Endodermal cell (in vitro differentiated cells): Measurements from ENCODE around the gene EMC9. TPM values are rescaled to one million over a fixed set of nuclear protein-coding genes. Genes with fewer than 3 reads are reported as not detected.

Experiments
- DNase-seq: peaks from one replicate; pipeline ENCODE4 v3.0.0-alpha.2; 2017
- H3K27ac ChIP-seq: 2 replicates; pipeline ENCODE4 v1.5.1; 2013; ENCODE audit warnings: mild to moderate bottlenecking, low read depth, low read length, moderate library complexity
- H3K27me3 ChIP-seq: 2 replicates; pipeline ENCODE4 v1.6.1; 2013; ENCODE audit warnings: mild to moderate bottlenecking, low read length, moderate library complexity; ENCODE audit not compliant: insufficient read depth, control insufficient read depth, poor library complexity, severe bottlenecking
- H3K36me3 ChIP-seq: 2 replicates; pipeline ENCODE4 v1.7.0; 2013; ENCODE audit warnings: mild to moderate bottlenecking, low read length, moderate library complexity; ENCODE audit not compliant: control insufficient read depth, insufficient read depth
- H3K4me1 ChIP-seq: one replicate; pipeline ENCODE4 v1.7.0; 2013; ENCODE audit warnings: low read length; ENCODE audit not compliant: control insufficient read depth, insufficient read depth
- H3K4me3 ChIP-seq: 2 replicates; pipeline ENCODE4 v1.5.1; 2013; ENCODE audit warnings: mild to moderate bottlenecking, low read length, moderate library complexity
- H3K9ac ChIP-seq: 2 replicates; pipeline ENCODE4 v1.6.1; 2013; ENCODE audit warnings: mild to moderate bottlenecking, low read length, moderate library complexity; ENCODE audit not compliant: poor library complexity, severe bottlenecking; ENCODE audit errors: extremely low read depth
- H3K9me3 ChIP-seq: 2 replicates; pipeline ENCODE4 v1.6.1; 2013; ENCODE audit warnings: mild to moderate bottlenecking, low read length, moderate library complexity; ENCODE audit not compliant: control insufficient read depth
- H3K27ac Mint-ChIP-seq: 2 replicates; pipeline ENCODE4 v1.8.0; 2020; ENCODE audit warnings: mixed read lengths
- H3K27me3 Mint-ChIP-seq: 2 replicates; pipeline ENCODE4 v1.8.0; 2021; ENCODE audit warnings: mild to moderate bottlenecking, mixed read lengths; ENCODE audit not compliant: insufficient read depth
- H3K36me3 Mint-ChIP-seq: 2 replicates; pipeline ENCODE4 v1.8.0; 2020; ENCODE audit warnings: low read depth, mixed read lengths
- H3K4me1 Mint-ChIP-seq: 2 replicates; pipeline ENCODE4 v1.8.0; 2020; ENCODE audit warnings: mixed read lengths
- H3K4me3 Mint-ChIP-seq: 2 replicates; pipeline ENCODE4 v1.8.0; 2020; ENCODE audit warnings: mild to moderate bottlenecking, moderate library complexity, mixed read lengths
- H3K9me3 Mint-ChIP-seq: 2 replicates; pipeline ENCODE4 v1.8.0; 2020; ENCODE audit warnings: mild to moderate bottlenecking, mixed read lengths
- whole genome bisulfite sequencing, 2 experiments: methylation state at CpG; one replicate each; pipeline versions ENCODE4 v1.1.5 to v1.1.7; 2013; ENCODE audit warnings: missing lambda C conversion rate in 2 of 2, mixed read lengths in 1 of 2; ENCODE audit not compliant: insufficient coverage in 1 of 2, insufficient read length in 1 of 2; 5-methylcytosine and 5-hydroxymethylcytosine counted together
- total RNA-seq, 2 donors: library from RNA; stranded (reverse); fragmentation: NEBNext Ultra II Directional in 1 of 2; extraction: Animal tissue kit (Norgen Biotek cat#: 25700) in 1 of 2; gene quantifications; 2 replicates in 1 of 2; 3 replicates in 1 of 2; pipeline ENCODE4 v1.2.1, GENCODE V29; 2021
- TF ChIP-seq, protein P1 (sequence below): fragments of 200-600 bp; sonication (generic); conservative IDR thresholded peaks from 2 replicates; pipeline ENCODE4 v1.5.0; 2021; ENCODE audit warnings: antibody characterized with exemption, mild to moderate bottlenecking

Gene EMC9
- total RNA-seq, 2 donors from 2014 or later: 34.0 to 39.5 TPM

DNA sequence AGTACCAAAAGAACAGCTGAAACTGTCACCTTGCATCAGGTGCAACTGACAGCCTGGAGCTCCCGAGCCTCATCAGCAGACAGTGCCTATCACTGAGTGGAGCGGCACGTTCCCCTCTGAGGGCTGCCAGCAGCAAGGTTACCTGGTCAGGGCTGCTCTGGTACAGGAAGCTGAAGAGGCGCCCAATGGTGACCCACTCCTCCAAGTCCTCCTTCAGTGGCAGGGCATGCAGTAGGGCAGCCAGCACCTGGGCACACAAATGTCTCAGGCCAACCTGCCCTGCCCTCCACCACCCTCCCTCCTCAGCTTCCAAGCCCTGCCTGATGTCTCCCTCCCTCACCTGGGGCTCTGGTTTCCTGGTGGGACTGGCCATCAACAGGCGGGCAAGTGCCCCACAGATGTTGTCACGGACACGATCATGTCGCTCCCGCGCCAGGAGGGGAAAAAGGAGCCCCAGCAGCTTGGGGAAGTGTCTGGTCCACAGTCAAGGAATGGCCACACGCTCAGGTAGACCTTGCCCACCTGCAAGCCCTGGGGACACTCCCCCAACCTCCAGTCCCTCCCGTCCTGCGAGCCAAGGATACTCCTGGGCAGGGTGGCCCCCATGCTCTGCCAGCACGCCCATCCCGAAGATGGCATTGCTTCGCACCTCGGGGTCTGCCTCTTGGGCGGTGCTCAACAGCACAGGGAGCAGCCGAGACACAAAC is 40.1 kb upstream of the EMC9 start:
- no peak overlapping the region for H3K27ac ChIP-seq
- H3K4me3 Mint-ChIP-seq: no peak overlapping the region

DNA sequence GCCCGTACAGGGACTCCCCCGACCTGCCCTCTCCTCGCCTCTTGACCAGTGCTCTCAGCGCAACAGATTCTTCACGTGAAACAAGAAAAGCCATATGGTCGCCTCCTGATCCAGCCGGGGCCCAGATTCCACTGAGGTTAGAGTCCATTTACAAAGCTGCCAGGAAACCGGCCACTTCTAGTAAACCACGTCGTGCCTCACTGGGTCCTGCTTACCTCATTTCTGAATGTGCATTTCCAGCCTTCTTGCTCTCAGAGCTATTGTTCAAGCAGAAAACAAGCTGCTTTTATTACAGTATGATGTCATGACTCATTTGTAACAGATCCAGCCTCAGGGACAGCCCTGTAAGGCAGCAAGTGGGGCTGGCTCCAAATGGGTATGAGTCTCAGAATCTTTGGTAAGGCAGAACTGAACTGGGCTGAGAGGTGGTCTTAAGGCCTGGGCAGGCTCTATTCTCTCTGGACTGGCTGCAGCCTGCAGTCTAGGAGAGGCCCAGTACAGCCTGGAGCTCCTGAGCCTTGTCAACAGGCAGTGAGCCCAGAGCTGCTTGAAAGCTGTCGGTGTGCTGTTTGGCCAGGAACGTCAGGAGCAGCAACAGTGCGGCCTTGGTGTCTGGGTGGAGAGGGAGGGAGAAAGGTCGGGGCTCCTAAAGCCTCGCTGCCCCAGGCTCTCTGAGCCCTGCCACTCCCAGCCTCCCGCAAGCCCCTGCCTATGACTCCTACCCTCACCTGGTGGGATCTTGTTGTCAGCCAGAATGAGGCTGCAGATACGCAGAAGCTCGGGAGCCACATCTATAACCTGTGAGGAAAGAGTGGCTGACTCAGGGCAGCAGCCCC is 38.8 kb upstream of the EMC9 start:
- Mint-ChIP-seq H3K27me3 (no peaks in the 10 kb centered on the region), H3K9me3 (no peaks in the 10 kb centered on the region), H3K4me1 (no peaks in the 10 kb centered on the region), H3K36me3 (peaks cover 62% of the 10 kb centered on the region), H3K4me3 (no peak overlapping the region), H3K27ac (no peak overlapping the region)
- no peak for DNase-seq
- no peak overlapping the region for H3K27ac ChIP-seq
- no peaks in the 10 kb centered on the region for H3K27me3 ChIP-seq
- no peaks in the 10 kb centered on the region for H3K4me1 ChIP-seq
- peaks cover 57% of the 10 kb centered on the region for H3K36me3 ChIP-seq
- H3K9ac ChIP-seq: no peak overlapping the region
- TF ChIP-seq, protein P1, sequence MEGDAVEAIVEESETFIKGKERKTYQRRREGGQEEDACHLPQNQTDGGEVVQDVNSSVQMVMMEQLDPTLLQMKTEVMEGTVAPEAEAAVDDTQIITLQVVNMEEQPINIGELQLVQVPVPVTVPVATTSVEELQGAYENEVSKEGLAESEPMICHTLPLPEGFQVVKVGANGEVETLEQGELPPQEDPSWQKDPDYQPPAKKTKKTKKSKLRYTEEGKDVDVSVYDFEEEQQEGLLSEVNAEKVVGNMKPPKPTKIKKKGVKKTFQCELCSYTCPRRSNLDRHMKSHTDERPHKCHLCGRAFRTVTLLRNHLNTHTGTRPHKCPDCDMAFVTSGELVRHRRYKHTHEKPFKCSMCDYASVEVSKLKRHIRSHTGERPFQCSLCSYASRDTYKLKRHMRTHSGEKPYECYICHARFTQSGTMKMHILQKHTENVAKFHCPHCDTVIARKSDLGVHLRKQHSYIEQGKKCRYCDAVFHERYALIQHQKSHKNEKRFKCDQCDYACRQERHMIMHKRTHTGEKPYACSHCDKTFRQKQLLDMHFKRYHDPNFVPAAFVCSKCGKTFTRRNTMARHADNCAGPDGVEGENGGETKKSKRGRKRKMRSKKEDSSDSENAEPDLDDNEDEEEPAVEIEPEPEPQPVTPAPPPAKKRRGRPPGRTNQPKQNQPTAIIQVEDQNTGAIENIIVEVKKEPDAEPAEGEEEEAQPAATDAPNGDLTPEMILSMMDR: no peak
- H3K9me3 ChIP-seq: no peaks in the 10 kb centered on the region
- WGBS, 2 experiments: 93 to 94% methylated on average over 5 to 17 of the region's 18 CpGs
- no peak overlapping the region for H3K4me3 ChIP-seq

More for the DNA sequence above, 40.1 kb upstream of the EMC9 start:
- Histone ChIP-seq H3K4me1 (no peaks in the 10 kb centered on the region), H3K27me3 (no peaks in the 10 kb centered on the region), H3K4me3 (no peak overlapping the region), H3K36me3 (peaks cover 70% of the 10 kb centered on the region), H3K9ac (no peak overlapping the region), H3K9me3 (no peaks in the 10 kb centered on the region)
- no peaks in the 10 kb centered on the region for H3K4me1 Mint-ChIP-seq
- WGBS, 2 experiments: 93 to 94% methylated on average over 13 to 19 of the region's 19 CpGs
- no peak for DNase-seq
- peaks cover 70% of the 10 kb centered on the region for H3K36me3 Mint-ChIP-seq
- TF ChIP-seq, protein P1: no peak
- no peaks in the 10 kb centered on the region for H3K9me3 Mint-ChIP-seq
- no peak overlapping the region for H3K27ac Mint-ChIP-seq
- H3K27me3 Mint-ChIP-seq: no peaks in the 10 kb centered on the region

DNA sequence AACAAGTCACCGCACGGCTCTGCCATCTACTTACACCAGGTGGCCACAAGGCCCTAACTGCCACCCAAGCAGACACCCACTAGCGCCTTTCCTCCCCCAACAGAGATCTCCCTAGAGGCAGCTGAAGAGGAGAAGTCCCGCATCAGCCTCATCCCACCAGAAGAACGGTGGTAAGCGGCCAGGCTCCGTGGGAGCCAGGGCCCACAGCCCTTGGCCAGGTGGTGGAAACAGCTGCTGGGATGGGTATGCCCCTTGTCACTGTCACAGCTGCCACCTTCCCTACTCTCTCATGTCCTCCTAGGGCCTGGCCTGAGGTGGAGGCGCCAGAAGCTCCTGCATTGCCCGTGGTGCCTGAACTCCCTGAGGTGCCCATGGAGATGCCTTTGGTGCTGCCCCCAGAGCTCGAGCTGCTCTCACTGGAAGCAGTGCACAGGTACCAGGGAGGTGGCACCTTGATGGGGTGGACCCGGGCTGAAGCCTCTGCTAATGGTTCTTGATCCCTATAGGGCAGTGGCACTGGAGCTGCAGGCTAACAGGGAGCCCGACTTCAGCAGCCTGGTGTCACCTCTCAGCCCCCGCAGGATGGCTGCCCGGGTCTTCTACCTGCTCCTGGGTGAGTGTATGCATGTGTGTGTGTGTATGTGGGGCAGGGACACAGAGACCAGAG is 38.0 kb upstream of the EMC9 start:
- no peaks in the 10 kb centered on the region for H3K4me1 ChIP-seq
- no peaks in the 10 kb centered on the region for H3K9me3 ChIP-seq
- H3K9me3 Mint-ChIP-seq: no peaks in the 10 kb centered on the region
- no peak for DNase-seq
- no peaks in the 10 kb centered on the region for H3K27me3 Mint-ChIP-seq
- H3K4me3 Mint-ChIP-seq: no peak overlapping the region
- peaks cover 51% of the 10 kb centered on the region for H3K36me3 ChIP-seq
- H3K27me3 ChIP-seq: no peaks in the 10 kb centered on the region
- no peak overlapping the region for H3K9ac ChIP-seq
- no peak overlapping the region for H3K27ac ChIP-seq
- no peak overlapping the region for H3K27ac Mint-ChIP-seq
- peaks cover 61% of the 10 kb centered on the region for H3K36me3 Mint-ChIP-seq
- 89 to 98% methylated on average over 10 to 14 of the region's 14 CpGs for WGBS, 2 experiments
- TF ChIP-seq, protein P1: no peak
- no peaks in the 10 kb centered on the region for H3K4me1 Mint-ChIP-seq
- H3K4me3 ChIP-seq: no peak overlapping the region
